HUES64 (cell line): ENCODE data around the gene RAB11FIP4.

ENCODE experiments used
- H3K27ac ChIP-seq: 2 replicates; pipeline ENCODE4 v1.7.0; 2013; ENCODE audit warnings: low read depth, low read length, inconsistent platforms
- H3K27me3 ChIP-seq: 2 replicates; pipeline ENCODE4 v1.6.1; 2013; ENCODE audit warnings: mild to moderate bottlenecking, low read length; ENCODE audit not compliant: insufficient read depth
- H3K36me3 ChIP-seq: 2 replicates; pipeline ENCODE4 v1.6.1; 2013; ENCODE audit warnings: mild to moderate bottlenecking, low read length; ENCODE audit not compliant: insufficient read depth
- H3K4me1 ChIP-seq: 2 replicates; pipeline ENCODE4 v1.6.1; 2013; ENCODE audit warnings: mild to moderate bottlenecking, low read length, moderate library complexity; ENCODE audit not compliant: insufficient read depth
- H3K4me3 ChIP-seq: 2 replicates; pipeline ENCODE4 v1.5.1; 2013; ENCODE audit warnings: mild to moderate bottlenecking, low read length, moderate library complexity
- H3K9ac ChIP-seq: 2 replicates; pipeline ENCODE4 v1.6.1; 2013; ENCODE audit warnings: mild to moderate bottlenecking, low read depth, low read length
- H3K9me3 ChIP-seq: 2 replicates; pipeline ENCODE4 v1.6.1; 2013; ENCODE audit warnings: low read depth, low read length; ENCODE audit not compliant: insufficient read depth
- WGBS: fragments of 150-250, 120-280 bp; methylation state at CpG from one replicate; pipeline ENCODE4 v1.1.7; 2013; ENCODE audit warnings: missing lambda C conversion rate; 5-methylcytosine and 5-hydroxymethylcytosine counted together

RAB11FIP4 gene

GRCh38 chr17:31388770-31389656, 2.5 kb upstream of the RAB11FIP4 start:
- Histone ChIP-seq H3K4me3 (peak overlapping the region; percentile 26; the same call in 1 of the 2 replicates), H3K36me3 (no peaks in the 10 kb centered on the region), H3K4me1 (peaks cover 7% of the 10 kb centered on the region; the same call in 1 of the 2 replicates), H3K27me3 (peaks cover 38% of the 10 kb centered on the region), H3K27ac (no peak overlapping the region), H3K9ac (no peak overlapping the region), H3K9me3 (no peaks in the 10 kb centered on the region)
- WGBS: 69% methylated on average over 18 of the region's 18 CpGs

GRCh38 chr17:31389657-31390381, 1.7 kb upstream of the RAB11FIP4 start:
- Histone ChIP-seq H3K36me3 (no peaks in the 10 kb centered on the region), H3K27ac (no peak overlapping the region), H3K4me1 (peaks cover 7% of the 10 kb centered on the region; the same call in 1 of the 2 replicates), H3K9ac (no peak overlapping the region), H3K27me3 (peaks cover 38% of the 10 kb centered on the region), H3K4me3 (peak overlapping the region; percentile 26), H3K9me3 (no peaks in the 10 kb centered on the region)
- WGBS: 56% methylated on average over 22 of the region's 22 CpGs

GRCh38 chr17:31390426-31390747, 1.1 kb upstream of the RAB11FIP4 start:
- H3K4me1 ChIP-seq: peaks cover 7% of the 10 kb centered on the region; the same call in 1 of the 2 replicates
- WGBS: 69% methylated on average over 8 of the region's 8 CpGs
- no peak overlapping the region for H3K27ac ChIP-seq
- no peak overlapping the region for H3K9ac ChIP-seq
- no peaks in the 10 kb centered on the region for H3K36me3 ChIP-seq
- H3K9me3 ChIP-seq: no peaks in the 10 kb centered on the region
- no peak overlapping the region for H3K4me3 ChIP-seq
- H3K27me3 ChIP-seq: peaks cover 38% of the 10 kb centered on the region

GRCh38 chr17:31390748-31391495, 553 bp upstream of the RAB11FIP4 start:
- Histone ChIP-seq H3K36me3 (no peaks in the 10 kb centered on the region), H3K27ac (no peak overlapping the region), H3K9ac (no peak overlapping the region), H3K9me3 (no peaks in the 10 kb centered on the region), H3K4me3 (peak overlapping the region; percentile 54), H3K4me1 (peaks cover 7% of the 10 kb centered on the region; the same call in 1 of the 2 replicates), H3K27me3 (peaks cover 38% of the 10 kb centered on the region)
- 19% methylated on average over 50 of the region's 56 CpGs for WGBS

- H3K9me3 ChIP-seq: no peaks in the 10 kb centered on the region
- no peaks in the 10 kb centered on the region for H3K36me3 ChIP-seq
- H3K4me1 ChIP-seq: peaks cover 7% of the 10 kb centered on the region; the same call in 1 of the 2 replicates
- peak overlapping the region; percentile 42 for H3K4me3 ChIP-seq
- no peak overlapping the region for H3K9ac ChIP-seq
- 27% methylated on average over 49 of the region's 52 CpGs for WGBS
- H3K27ac ChIP-seq: no peak overlapping the region
- H3K27me3 ChIP-seq: peaks cover 38% of the 10 kb centered on the region
Observed at GRCh38 chr17:31392002-31392855, 754 bp downstream of the RAB11FIP4 start.

GRCh38 chr17:31392856-31393748, 1.6 kb downstream of the RAB11FIP4 start:
- peaks cover 38% of the 10 kb centered on the region for H3K27me3 ChIP-seq
- H3K4me3 ChIP-seq: no peak overlapping the region
- no peaks in the 10 kb centered on the region for H3K36me3 ChIP-seq
- H3K9me3 ChIP-seq: no peaks in the 10 kb centered on the region
- no peak overlapping the region for H3K27ac ChIP-seq
- 83% methylated on average over 17 of the region's 17 CpGs for WGBS
- peaks cover 7% of the 10 kb centered on the region; the same call in 1 of the 2 replicates for H3K4me1 ChIP-seq
- H3K9ac ChIP-seq: no peak overlapping the region

- H3K9ac ChIP-seq: no peak overlapping the region
- WGBS: 89% methylated on average over 7 of the region's 7 CpGs
- H3K9me3 ChIP-seq: no peaks in the 10 kb centered on the region
- H3K36me3 ChIP-seq: no peaks in the 10 kb centered on the region
- peaks cover 38% of the 10 kb centered on the region for H3K27me3 ChIP-seq
- no peak overlapping the region for H3K27ac ChIP-seq
- H3K4me1 ChIP-seq: peaks cover 7% of the 10 kb centered on the region; the same call in 1 of the 2 replicates
- no peak overlapping the region for H3K4me3 ChIP-seq
Observed at GRCh38 chr17:31393749-31394146, 2.3 kb downstream of the RAB11FIP4 start.

- Histone ChIP-seq H3K27ac (no peak overlapping the region), H3K9ac (no peak overlapping the region), H3K36me3 (no peaks in the 10 kb centered on the region), H3K4me1 (peaks cover 5% of the 10 kb centered on the region; the same call in 1 of the 2 replicates), H3K27me3 (peaks cover 37% of the 10 kb centered on the region), H3K9me3 (no peaks in the 10 kb centered on the region), H3K4me3 (no peak overlapping the region)
- 46% methylated on average over 3 of the region's 11 CpGs for WGBS
Observed at GRCh38 chr17:31394544-31394943, 3.1 kb downstream of the RAB11FIP4 start.

GRCh38 chr17:31397256-31397939, 5.9 kb downstream of the RAB11FIP4 start:
- no peaks in the 10 kb centered on the region for H3K36me3 ChIP-seq
- H3K9me3 ChIP-seq: no peaks in the 10 kb centered on the region
- H3K27ac ChIP-seq: no peak overlapping the region
- H3K27me3 ChIP-seq: peaks cover 12% of the 10 kb centered on the region
- 86% methylated on average over 8 of the region's 8 CpGs for WGBS
- H3K4me3 ChIP-seq: no peak overlapping the region
- no peak overlapping the region for H3K9ac ChIP-seq
- no peaks in the 10 kb centered on the region for H3K4me1 ChIP-seq
